HG03460 (cell line): ENCODE results near the gene SLC26A6.

Source experiments
- ATAC-seq: cut with Tn5 transposase; IDR thresholded peaks from one replicate; pipeline ENCODE4 v1.9.1; 2021; ENCODE audit not compliant: unreplicated experiment

Gene SLC26A6

DNA sequence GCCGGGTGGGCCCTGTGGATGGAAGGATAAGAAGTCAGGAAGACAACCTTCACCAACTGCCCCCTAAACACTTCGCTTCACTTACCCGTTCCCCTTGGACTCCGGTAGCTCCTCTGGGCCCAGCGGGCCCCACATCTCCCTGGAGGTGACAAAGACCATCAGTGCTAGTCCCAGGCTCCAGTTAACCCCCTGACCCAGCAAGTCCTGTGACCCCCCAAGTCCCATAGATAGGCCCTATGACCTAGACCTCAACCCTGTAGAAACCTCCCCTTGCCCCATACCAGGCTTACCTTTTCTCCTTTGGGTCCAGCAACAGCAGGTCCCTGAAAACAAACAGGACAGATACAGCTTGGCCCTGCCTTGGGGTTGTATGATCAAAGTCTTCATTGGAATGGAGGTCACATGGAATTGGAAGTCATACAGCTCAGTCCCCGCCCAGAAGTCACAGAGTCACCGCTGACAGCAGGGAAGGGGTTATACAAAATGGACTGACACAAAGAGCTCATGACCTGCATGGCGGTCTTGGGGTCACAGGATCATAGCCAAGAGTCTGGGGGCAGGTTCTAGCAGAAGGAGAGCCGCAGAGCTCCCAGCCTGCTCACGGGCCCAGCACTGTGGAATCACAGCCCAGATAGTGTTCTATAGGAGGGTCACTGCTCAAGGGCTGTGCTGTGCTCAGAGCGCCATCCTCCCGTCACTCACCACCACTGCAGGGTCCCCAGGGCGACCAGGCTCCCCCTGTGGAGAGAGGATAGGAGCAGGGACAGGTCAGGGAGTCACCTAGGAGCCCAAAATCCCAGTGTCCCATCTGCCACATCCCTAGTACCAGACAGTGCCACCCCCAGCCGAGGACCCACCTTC, 53.4 kb downstream of the SLC26A6 start:
- ATAC-seq = no peak

- ATAC-seq = no peak
Observed at GRCh38 chr3:48576647-48577046, 58.6 kb downstream of the SLC26A6 start.
